ENCODE data around the gene FBLL1.

DNA sequence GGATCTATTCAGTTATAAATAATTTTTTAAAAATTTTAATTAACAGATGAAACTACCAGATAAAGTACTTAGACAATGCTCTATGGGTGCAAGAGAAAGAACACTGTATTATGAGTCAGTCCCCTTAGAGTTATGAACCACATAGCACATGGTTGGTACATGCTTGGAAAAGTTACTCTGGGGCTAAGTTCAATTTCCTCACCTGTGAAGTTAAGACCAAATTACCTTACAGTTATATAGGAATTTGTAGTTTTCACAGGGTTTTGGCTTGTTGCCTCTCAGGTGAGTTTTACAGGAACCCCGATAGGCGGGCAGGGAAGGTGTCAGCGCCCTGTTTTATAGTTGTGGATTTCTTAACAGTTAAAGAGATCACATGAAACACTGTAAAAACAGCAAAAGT is 48.9 kb downstream of the FBLL1 start:
- no peak for TF ChIP-seq EZH2 (IDR thresholded peaks at IDR 0.05; ENCODE audit: borderline replicate concordance, low read length)
- TF ChIP-seq, protein P1, sequence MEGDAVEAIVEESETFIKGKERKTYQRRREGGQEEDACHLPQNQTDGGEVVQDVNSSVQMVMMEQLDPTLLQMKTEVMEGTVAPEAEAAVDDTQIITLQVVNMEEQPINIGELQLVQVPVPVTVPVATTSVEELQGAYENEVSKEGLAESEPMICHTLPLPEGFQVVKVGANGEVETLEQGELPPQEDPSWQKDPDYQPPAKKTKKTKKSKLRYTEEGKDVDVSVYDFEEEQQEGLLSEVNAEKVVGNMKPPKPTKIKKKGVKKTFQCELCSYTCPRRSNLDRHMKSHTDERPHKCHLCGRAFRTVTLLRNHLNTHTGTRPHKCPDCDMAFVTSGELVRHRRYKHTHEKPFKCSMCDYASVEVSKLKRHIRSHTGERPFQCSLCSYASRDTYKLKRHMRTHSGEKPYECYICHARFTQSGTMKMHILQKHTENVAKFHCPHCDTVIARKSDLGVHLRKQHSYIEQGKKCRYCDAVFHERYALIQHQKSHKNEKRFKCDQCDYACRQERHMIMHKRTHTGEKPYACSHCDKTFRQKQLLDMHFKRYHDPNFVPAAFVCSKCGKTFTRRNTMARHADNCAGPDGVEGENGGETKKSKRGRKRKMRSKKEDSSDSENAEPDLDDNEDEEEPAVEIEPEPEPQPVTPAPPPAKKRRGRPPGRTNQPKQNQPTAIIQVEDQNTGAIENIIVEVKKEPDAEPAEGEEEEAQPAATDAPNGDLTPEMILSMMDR (conservative IDR thresholded peaks at IDR 0.05 in 1 of 2, IDR thresholded peaks at IDR 0.05 in 1 of 2; ENCODE audit: extremely low read depth in 1 of 2, insufficient read depth in 1 of 2, low read depth in 1 of 2, low read length in 2 of 2): no peak

All from mammary epithelial cell (primary cell).